ENCODE data around the gene IKZF1. TPM values are rescaled to one million over a fixed set of nuclear protein-coding genes. Genes with fewer than 3 reads are reported as not detected.

Gene IKZF1
- total RNA-seq, 4 donors from 2014 or later: 0.22 to 3.6 (median 1.9) TPM

DNA sequence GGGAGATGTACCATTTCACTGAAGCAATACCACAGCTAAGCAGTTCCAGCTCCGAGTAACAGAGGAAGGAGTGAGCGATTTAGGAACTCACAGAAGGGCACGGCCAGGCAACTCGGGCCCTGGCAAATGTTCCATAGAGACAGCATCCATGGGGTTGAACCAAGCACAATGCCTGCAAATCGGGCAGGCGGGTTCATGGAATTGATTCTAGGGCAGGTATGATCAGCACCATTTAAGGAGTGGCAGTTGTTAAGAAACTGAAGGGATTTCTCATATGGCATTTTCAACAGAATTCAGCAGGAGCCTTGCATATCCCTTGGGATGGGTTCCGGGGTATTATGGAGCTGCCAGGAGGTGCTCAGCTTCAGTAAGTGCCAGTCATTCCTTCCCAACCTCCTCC lies 66.4 kb downstream of the IKZF1 start:
- H3K27ac ChIP-seq: no peak overlapping the region
- H3K36me3 ChIP-seq: no peaks in the 10 kb centered on the region
- no peak for TF ChIP-seq POLR2A (IDR thresholded peaks at IDR 0.05)
- no peak for TF ChIP-seq CTCF (IDR thresholded peaks at IDR 0.05 in 4 of 5, conservative IDR thresholded peaks at IDR 0.05 in 1 of 5)
- in situ Hi-C loops (cut with MboI; ENCODE audit: low sequenced_read_pairs in 4 of 4): no loop called here
- no peak overlapping the region for H3K4me3 ChIP-seq
- no peaks in the 10 kb centered on the region for H3K27me3 ChIP-seq
- no peak for DNase-seq
- peaks cover 0 to 5% (median 0%) of the 10 kb centered on the region in 3 donors for H3K9me3 ChIP-seq
- no peak for ATAC-seq
- no peaks in the 10 kb centered on the region for H3K4me1 ChIP-seq
- intact Hi-C loops (cut with DNase I; ENCODE audit: low total_unique reads): no loop called here

DNA sequence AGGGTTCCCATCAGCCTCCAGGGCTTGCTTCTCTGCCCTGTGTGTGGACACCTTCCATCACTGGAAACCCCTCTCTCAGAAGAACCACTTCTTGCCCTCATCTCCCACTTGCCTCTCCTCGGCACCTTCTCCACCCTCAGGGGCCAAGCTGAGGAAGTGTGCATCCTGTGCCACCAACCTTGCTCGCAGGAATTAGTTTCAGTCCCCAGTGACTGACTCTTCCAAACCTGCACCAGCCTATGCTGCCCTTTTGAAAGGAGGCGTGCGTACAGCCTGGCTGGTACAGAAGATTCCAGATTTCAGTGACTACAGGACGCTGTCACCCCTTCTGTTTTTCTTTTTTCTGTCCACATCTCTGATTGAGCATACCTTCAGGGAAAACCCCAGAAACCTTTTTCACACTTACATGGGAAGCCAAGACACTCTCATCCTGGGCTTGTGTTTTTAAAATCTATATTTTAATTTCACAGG lies 67.1 kb downstream of the IKZF1 start:
- no peaks in the 10 kb centered on the region for H3K27me3 ChIP-seq
- intact Hi-C loops (cut with DNase I; ENCODE audit: low total_unique reads) (no loop called here), in situ Hi-C loops (cut with MboI; ENCODE audit: low sequenced_read_pairs in 4 of 4) (no loop called here)
- H3K36me3 ChIP-seq: no peaks in the 10 kb centered on the region
- H3K4me3 ChIP-seq: no peak overlapping the region
- no peaks in the 10 kb centered on the region for H3K4me1 ChIP-seq
- H3K27ac ChIP-seq: no peak overlapping the region
- peaks cover 0 to 5% (median 0%) of the 10 kb centered on the region in 3 donors for H3K9me3 ChIP-seq
- TF ChIP-seq POLR2A (IDR thresholded peaks at IDR 0.05) (no peak), CTCF (IDR thresholded peaks at IDR 0.05 in 4 of 5, conservative IDR thresholded peaks at IDR 0.05 in 1 of 5) (no peak)
- ATAC-seq: no peak
- no peak for DNase-seq

DNA sequence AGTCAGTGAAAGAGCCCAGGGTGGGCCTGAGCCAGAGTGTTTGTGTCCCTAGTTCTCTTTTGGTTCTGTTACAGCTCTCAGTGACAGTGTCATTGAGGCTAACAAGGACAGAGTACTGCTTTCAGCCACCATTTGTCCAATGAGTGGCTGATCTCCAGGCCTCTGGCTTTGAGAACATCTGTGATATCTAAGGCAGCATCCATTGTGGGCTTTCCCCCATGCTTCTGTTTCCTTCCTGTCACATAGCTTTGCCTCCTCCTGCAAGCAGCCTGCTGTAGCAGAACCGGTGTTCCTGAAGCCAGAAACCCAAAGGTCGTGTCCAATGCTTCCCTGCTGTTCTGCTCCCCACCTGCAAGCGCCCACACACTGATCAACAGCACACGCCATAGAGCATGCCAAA lies 68.4 kb downstream of the IKZF1 start:
- Histone ChIP-seq H3K9me3 (peaks cover 0 to 5% (median 0%) of the 10 kb centered on the region in 3 donors), H3K4me3 (no peak overlapping the region), H3K36me3 (no peaks in the 10 kb centered on the region), H3K27me3 (no peaks in the 10 kb centered on the region), H3K27ac (no peak overlapping the region), H3K4me1 (no peaks in the 10 kb centered on the region)
- TF ChIP-seq CTCF (IDR thresholded peaks at IDR 0.05 in 4 of 5, conservative IDR thresholded peaks at IDR 0.05 in 1 of 5) (no peak), POLR2A (IDR thresholded peaks at IDR 0.05) (no peak)
- in situ Hi-C loops (cut with MboI; ENCODE audit: low sequenced_read_pairs in 4 of 4) (no loop called here), intact Hi-C loops (cut with DNase I; ENCODE audit: low total_unique reads) (no loop called here)
- DNase-seq: no peak
- no peak for ATAC-seq

DNA sequence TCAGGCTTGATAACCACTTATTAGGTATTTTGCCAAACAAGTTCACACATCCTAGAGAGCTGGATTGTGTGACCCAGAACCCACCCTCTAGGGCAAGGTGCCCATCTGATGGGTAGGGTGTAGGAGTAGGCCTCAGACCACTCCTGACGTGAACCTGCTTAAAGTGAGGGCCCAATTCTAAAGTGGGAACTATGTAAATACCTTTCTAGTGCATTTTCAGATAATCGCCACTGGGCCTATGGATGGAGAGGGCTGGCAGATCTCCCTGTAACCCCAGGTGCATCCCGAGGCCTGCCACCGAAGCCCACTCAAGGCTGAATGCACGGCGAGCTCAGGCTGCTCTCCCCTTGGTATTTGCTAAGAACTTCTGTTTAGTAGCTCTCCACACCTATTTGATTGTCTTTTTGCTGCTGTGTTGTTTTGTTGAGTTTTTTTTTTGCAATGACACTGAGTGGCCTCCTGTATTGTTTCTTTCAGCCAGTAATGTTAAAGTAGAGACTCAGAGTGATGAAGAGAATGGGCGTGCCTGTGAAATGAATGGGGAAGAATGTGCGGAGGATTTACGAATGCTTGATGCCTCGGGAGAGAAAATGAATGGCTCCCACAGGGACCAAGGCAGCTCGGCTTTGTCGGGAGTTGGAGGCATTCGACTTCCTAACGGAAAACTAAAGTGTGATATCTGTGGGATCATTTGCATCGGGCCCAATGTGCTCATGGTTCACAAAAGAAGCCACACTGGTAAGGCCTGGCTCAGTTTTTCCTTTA lies 71.7 kb downstream of the IKZF1 start:
- H3K4me1 ChIP-seq: no peaks in the 10 kb centered on the region

More for the DNA sequence above, 71.7 kb downstream of the IKZF1 start:
- Histone ChIP-seq H3K4me3 (no peak overlapping the region), H3K27me3 (peaks cover 0 to 2% (median 0%) of the 10 kb centered on the region in 3 donors), H3K36me3 (no peaks in the 10 kb centered on the region), H3K27ac (no peak overlapping the region), H3K9me3 (no peaks in the 10 kb centered on the region)
- in situ Hi-C loops (cut with MboI; ENCODE audit: low sequenced_read_pairs in 4 of 4) (no loop called here), intact Hi-C loops (cut with DNase I; ENCODE audit: low total_unique reads) (no loop called here)
- no peak for TF ChIP-seq POLR2A (IDR thresholded peaks at IDR 0.05)
- no peak for TF ChIP-seq CTCF (IDR thresholded peaks at IDR 0.05 in 4 of 5, conservative IDR thresholded peaks at IDR 0.05 in 1 of 5)
- no peak for DNase-seq
- ATAC-seq: no peak
